NT2/D1 (cell line): ENCODE measurements around the gene REV3L.

Experiments used
- SUZ12 ChIP-seq: IDR thresholded peaks from 2 replicates; pipeline ENCODE4 v1.6.1; 2011; ENCODE audit not compliant: insufficient read length, insufficient read depth; ENCODE audit errors: extremely low read depth
- YY1 ChIP-seq: IDR thresholded peaks from 2 replicates; pipeline ENCODE4 v1.6.1; 2011; ENCODE audit not compliant: insufficient read length, insufficient read depth
- ZNF274 ChIP-seq: IDR thresholded peaks from 2 replicates; pipeline ENCODE4 v1.6.1; 2011; ENCODE audit warnings: mild to moderate bottlenecking, low read depth, low read length

- TF ChIP-seq SUZ12 (no peak), YY1 (no peak), ZNF274 (no peak)
Observed at GRCh38 chr6:111278731-111279130, 204.3 kb downstream of the REV3L start.
